ENCODE data around the gene MAEA.

GRCh38 chr4:1295405-1296055, 5.8 kb downstream of the MAEA start:
- TF ChIP-seq CTCF (conservative IDR thresholded peaks at IDR 0.05; ENCODE audit: low read length) (no peak), EZH2phosphoT487 (IDR thresholded peaks at IDR 0.05; ENCODE audit: borderline replicate concordance) (no peak)

Measured in Loucy (cell line).